SW480 (cell line): ENCODE data around the gene SOCS7.

Source experiments
- DNase-seq: peaks from one replicate; pipeline ENCODE4 v3.0.0-alpha.2; 2016; ENCODE audit warnings: low spot score

Gene SOCS7

DNA sequence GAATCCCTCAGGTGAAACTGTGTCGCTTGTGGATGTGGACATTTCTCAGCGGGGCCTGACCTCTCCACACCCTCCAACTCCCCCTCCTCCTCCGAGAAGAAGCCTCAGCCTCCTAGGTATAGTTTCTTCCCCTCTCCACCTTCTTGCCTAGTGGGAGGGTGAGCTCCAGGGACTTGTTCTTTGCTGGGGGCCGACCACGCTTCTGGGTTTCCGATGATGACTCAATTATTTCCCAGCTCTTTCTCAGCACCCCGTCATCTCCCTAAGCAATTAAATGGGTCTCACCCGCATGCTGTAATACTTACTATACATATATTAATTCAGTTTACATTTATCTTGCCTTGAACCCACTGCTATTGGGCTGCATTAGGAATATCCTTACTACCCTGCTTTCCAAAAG is 13.1 kb downstream of the SOCS7 start:
- DNase-seq: no peak

DNA sequence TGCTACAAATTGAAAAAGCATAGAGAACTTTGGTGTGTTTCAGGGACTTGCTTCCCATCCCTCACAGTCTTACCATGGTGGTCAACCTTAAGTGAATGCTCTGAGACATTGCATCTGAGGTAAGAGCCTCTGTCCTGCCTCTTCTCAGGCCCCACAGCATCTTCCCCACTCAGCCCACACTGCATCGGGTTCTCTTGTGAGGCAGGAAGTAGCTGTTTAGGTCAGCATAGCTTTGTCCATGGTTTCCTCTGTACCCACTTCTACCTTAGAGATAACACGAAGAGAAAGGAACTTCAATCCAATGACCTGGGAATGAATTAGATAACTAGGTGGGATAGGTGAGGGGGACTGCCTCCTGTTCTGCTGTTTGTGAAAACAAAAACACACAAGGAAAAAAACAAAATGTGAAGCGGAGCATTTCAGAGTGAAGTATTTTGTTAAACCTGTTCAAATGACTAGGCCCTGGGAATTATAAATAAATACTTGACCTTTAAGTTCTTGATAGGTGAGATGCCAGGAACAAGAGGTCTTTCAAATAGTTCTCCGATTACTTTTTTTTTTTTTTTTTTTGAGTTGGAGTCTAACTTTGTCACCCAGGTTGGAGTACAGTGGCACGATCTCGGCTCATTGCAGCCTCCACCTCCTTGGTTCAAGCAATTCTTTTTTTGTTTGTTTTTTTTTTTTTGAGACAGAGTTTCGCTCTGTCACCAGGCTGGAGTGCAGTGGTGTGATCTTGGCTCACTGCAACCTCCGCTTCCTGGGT is 17.7 kb downstream of the SOCS7 start:
- DNase-seq: no peak

GRCh38 chr17:38379448-38379847 is 27.8 kb downstream of the SOCS7 start:
- DNase-seq: no peak

DNA sequence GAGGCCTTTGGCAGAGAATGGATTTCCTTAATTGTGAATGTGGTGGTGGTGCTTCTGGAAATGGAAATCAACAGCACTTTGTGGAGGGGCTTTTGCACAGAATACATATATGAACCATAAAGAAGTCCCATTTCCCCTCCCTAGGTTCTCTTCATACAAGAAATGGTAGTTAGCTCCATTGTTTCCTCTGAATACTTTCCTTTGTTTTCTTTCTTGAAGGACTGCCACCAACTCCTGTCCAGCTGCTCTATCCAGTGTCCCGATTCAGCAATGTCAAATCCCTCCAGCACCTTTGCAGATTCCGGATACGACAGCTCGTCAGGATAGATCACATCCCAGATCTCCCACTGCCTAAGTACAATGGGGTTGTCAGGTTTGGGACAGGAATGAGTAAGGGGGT is 43.4 kb downstream of the SOCS7 start:
- no peak for DNase-seq

- no peak for DNase-seq
These were observed 45.6 kb downstream of the SOCS7 start for GRCh38 chr17:38397227-38397626.

DNA sequence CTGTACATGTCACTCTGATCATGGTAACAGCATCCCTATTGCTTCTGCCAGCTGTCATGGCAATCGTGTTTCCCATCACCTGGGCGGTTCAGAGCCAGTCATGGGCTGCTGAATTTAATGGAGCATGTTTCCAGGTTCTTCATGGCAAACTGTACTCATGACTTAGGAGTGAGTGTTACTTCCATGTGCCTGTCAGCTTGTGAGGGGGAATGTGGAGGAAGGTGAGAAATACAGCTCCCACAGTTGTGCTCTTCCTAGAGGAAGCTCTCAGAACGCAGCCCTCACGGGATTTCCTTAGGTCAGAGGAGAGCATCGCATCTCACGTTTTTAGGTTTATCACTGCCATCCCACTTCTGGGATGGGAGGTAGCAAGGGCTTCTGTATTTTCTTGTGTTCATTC is 48.6 kb downstream of the SOCS7 start:
- DNase-seq: no peak

- DNase-seq: no peak
These were observed 49.8 kb downstream of the SOCS7 start for GRCh38 chr17:38401459-38401858.

DNA sequence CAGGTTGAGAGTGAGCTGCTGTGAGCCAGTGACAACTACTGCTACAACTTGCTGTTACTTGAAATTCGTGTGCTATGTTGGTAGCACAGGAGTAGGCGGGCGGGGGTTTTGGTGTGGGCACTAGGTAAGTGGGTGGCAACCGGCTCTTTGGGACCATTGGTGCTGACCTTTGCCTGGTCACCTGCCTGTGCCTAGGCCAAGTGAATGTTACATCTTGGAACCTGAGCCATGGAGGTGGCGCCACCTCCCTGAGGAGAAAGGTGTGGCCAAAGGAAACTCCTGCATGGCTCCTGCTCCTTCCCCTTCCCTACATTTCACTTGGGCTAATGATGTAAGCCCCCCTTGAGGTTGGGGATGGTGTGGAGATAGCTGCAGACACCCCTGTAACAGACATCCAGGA is 51.3 kb downstream of the SOCS7 start:
- DNase-seq: no peak

DNA sequence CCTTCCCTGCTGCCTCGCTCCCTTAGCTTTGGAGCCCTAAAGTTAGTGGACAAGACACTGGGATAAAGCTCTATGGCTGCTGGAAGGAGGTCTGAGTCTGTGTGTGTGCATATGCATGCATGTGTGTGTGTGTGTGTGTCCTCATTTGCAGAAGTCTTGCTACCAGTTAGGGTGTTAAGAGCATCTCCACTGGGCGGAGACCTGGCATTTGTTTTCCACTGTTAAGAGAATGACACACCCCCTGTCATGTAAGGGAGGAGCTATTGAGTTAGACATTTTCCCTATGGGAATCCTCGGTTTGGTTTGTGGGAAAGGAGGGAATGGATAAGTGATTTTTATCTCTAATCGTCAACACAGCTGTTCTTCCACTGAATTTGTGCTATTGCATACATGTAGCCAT is 51.8 kb downstream of the SOCS7 start:
- DNase-seq: peak; percentile 60

GRCh38 chr17:38404174-38404943 is 52.7 kb downstream of the SOCS7 start:
- DNase-seq: no peak

DNA sequence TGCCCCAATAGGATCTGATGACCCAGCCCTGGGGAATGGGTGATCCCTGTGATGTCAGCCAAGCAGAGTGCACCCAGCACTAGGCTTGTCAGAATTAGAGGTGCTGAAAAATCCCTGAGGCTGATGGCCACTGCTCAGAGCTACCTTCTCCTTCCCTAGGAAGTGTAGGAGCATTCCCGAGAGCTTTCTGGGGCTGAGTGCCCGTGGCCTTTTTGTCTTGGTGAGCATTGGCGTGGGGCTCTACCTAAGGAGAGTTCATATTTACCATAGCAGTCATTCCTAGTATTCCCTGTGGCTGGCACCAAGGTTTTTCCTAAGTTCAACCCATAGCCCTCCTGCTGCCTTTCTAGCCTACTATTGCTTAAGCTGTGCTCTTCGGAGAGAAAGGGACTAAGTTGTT is 54.0 kb downstream of the SOCS7 start:
- DNase-seq: no peak

GRCh38 chr17:38410201-38410600 is 58.6 kb downstream of the SOCS7 start:
- DNase-seq: no peak

GRCh38 chr17:38415250-38416194 is 63.9 kb downstream of the SOCS7 start:
- DNase-seq: peak; percentile 93

DNA sequence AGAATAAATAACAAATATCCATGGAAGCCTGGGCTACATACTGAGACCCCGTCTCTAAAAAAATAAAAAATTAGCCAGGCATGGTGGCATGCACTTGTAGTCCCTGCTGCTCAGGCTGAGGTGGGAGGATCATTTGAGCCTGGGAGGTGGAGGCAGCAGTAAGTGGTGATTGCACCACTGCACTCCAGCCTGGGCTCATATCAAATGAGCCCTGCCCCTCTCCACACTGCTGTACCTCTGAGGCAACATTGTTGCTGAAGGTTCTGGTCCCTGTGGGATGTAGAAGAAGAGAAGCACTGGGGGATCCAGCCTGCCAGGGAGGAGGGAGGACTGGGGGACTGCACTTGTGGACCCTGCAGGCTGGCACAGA is 65.2 kb downstream of the SOCS7 start:
- DNase-seq: no peak

DNA sequence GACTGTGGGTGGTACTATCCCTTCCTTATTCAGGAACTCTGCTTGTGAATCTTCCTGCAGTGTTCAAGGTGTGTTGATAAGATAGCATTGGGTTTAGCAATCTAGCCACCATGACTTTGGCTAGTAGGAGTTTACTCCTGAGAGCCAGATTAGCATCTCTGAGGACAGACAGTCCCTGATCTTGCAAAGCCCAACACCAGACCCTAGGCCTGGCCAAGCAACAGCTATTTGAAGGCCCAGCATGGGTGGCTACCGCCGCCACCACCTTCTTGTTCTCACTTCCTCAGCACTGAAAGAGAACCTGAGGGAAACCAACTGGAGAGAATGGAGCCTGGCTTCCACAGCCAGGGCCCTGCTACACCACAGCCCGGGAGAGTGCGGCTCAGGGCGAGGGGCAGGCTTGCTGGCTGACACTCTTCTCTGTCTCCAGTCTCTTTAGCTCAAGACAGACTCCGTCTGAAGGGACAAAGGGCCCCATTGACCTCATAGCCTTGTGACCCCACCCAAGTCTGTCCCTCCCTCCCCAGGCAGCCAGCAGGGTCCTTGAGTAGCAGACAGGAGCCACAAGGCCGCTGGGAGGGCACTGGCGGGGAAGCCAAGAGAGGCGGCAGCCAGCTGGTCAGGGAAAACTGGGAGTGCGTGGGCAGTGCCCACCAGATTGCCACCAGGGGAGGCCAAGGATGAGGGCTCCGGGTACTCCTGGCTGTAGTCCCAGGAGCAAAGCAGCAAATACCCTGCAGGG is 65.7 kb downstream of the SOCS7 start:
- no peak for DNase-seq

- no peak for DNase-seq
These were observed 66.5 kb downstream of the SOCS7 start for GRCh38 chr17:38418062-38418692.

DNA sequence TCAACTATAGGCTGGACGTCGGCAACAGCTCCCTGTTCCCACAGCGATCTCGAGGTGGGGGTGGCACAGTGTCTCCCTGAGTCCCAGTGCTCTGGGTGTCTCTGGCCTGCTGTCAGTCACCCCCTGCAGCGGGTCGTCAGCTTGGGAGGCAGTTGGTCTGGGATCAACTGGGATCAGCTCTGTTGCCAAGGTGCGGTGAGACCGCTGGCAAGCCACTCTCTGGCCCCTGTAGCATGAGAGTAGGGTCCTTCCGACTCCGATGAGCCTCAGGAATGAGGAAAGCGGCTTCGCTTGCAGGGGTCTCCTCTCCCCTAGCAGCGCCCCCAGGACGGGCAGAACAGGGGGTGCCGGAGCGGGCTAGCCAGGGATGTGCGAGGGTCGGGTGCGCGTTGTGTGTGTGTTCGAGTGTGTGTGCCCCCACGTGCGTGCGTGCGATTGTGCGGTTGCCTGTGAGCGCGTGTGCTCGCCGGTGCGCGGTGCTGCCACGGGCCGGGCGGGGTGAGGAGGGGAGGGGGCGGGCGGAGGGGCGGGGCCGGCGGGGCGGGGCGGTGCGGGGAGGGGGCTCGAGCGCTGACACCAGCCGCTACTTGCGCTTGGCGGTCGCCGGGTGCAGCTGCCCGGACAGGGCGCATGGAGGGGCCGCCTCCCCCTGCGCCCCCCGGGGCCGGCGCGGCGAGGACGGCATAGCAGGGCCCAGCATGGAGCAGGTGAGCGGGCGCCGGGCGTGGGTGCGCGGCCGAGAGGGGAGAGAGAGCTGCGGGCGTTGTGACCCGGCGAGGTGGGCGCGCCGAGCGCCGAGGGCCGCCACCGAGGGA is 67.3 kb downstream of the SOCS7 start:
- no peak for DNase-seq

DNA sequence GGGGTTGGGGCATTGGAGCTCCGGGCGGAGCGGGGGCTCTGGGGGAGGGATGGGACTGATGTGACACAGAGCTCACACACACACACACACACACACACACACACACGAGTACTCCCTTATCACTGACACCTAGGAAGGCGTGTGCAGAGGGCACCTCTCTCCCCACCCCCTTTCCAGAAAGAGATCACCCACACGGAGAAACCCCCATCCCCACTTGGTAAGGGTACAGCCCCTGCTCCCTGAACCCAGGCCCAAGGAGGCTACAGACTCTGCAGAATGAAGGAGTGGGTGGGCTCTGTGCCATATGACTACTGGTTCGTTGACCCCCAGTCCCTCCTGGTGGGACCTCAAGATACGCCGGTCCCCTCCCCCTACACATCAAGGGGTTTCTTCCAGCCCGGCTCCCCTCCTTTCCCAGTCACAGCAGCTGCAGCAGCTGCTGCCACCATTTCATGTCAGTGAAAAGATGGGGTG is 67.9 kb downstream of the SOCS7 start:
- DNase-seq: no peak

DNA sequence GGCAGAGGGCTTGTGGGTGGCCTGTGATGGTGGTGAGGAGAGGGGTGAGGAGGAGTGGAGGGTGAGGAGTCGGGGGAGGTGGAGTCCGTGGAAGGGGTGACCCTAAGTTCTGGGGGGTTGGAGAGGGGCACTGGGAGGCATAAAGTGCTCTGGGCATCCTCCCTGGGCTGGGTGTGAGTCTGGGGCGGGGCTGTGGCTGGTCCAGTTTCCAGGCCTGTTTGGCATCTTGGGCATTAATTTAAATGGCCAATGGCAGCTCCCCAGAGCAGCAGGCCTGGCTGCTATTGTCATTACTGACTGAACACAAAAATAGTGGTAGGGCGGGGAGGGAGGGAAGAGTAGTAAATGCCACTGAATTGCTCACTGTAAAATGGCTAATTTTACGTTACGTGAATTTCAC is 68.9 kb downstream of the SOCS7 start:
- no peak for DNase-seq

- no peak for DNase-seq
These were observed 69.7 kb downstream of the SOCS7 start for GRCh38 chr17:38421171-38421841.
